ENCODE results near the gene NXPE3.

NXPE3 gene

DNA sequence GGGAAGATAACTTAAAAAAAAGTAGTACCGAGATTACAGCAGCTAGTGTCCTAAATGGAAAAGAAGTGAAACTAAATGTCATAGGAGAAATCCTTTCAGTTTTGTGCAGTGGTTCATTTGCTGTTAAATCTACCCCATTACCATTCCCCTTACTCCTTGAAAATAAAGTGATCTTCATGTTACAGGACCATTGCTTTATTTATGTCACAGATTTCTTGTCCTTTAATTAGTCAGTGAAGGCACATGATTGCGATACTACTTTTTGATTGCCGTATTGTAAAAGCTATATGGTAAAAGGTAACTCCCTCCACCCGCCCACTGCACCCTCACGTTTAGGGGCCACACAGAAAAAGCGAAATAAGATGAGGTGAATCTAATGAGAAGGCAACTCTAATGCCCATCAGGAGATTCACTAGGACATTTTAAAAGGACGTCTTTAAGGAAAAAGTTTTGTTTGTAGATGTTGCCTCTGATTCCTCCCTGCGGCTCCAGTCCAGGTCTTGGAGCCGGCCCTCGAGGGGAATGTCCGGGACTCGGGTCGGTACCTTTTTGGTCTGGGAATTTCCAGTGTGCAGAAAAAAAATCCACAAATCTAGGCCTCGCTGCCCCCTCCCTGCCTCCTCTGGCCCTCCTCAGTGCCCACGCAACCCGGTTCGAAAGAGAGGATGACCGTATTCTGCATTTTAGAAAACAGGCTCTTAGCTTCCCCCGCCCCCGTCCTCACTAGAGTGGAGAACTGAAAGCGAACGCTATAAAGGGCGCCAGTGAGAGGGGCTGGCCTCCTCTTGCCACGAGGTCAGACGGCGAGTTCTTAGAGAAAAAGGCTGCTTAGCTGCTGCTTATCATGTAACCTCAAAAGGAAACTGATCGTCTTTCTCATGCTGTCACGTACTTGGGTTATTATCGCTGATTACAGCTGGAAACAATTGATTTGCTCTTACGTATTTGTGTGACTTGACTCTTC lies 48.5 kb downstream of the NXPE3 start:
- H3K36me3 ChIP-seq (ENCODE audit: control insufficient read depth, insufficient read depth, low read length): peaks cover 3% of the 10 kb centered on the region
- peak; percentile 71 to 77 (median 72) for DNase-seq

DNA sequence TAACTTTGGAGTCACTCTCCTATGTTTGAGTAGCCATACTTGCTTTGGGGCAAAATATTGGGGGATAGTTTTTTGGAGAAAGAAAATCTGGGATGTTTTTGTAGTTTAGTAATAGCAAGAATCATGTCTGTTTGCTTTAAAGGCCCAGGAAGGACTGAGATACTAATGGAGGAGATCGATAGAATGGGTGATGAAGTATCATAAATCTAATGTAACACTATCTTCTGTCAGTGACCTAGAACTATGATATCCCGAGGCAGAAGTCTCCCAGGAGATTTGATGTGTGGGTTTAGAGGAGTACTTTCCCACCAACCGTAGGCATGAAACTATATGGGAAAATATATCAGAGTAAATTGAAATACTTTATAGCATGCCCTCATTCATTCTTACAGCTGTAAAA lies 49.3 kb downstream of the NXPE3 start:
- H3K27me3 ChIP-seq (replicated peaks; ENCODE audit: control insufficient read depth, insufficient read depth, low read length, poor library complexity, severe bottlenecking): no peaks in the 10 kb centered on the region
- peaks cover 29% of the 10 kb centered on the region for H3K4me1 ChIP-seq (ENCODE audit: control insufficient read depth, insufficient read depth, low read length, poor library complexity, severe bottlenecking)
- DNase-seq: no peak
- H3K36me3 ChIP-seq (ENCODE audit: control insufficient read depth, insufficient read depth, low read length): peaks cover 3% of the 10 kb centered on the region
- H3K4me3 ChIP-seq (ENCODE audit: insufficient read depth, low read depth, low read length, poor library complexity, severe bottlenecking): peak overlapping the region; percentile 61
- H3K27ac ChIP-seq (ENCODE audit: insufficient read depth, low read length, poor library complexity, severe bottlenecking): peak overlapping the region; percentile 93
- H3K9me3 ChIP-seq (ENCODE audit: control insufficient read depth, low read length): no peaks in the 10 kb centered on the region

More for the DNA sequence above, 48.5 kb downstream of the NXPE3 start:
- H3K4me1 ChIP-seq (ENCODE audit: control insufficient read depth, insufficient read depth, low read length, poor library complexity, severe bottlenecking): peaks cover 29% of the 10 kb centered on the region
- H3K27ac ChIP-seq (ENCODE audit: insufficient read depth, low read length, poor library complexity, severe bottlenecking): peak overlapping the region; percentile 93
- no peaks in the 10 kb centered on the region for H3K9me3 ChIP-seq (ENCODE audit: control insufficient read depth, low read length)
- H3K27me3 ChIP-seq (replicated peaks; ENCODE audit: control insufficient read depth, insufficient read depth, low read length, poor library complexity, severe bottlenecking): no peaks in the 10 kb centered on the region
- H3K4me3 ChIP-seq (ENCODE audit: insufficient read depth, low read depth, low read length, poor library complexity, severe bottlenecking): peak overlapping the region; percentile 61

DNA sequence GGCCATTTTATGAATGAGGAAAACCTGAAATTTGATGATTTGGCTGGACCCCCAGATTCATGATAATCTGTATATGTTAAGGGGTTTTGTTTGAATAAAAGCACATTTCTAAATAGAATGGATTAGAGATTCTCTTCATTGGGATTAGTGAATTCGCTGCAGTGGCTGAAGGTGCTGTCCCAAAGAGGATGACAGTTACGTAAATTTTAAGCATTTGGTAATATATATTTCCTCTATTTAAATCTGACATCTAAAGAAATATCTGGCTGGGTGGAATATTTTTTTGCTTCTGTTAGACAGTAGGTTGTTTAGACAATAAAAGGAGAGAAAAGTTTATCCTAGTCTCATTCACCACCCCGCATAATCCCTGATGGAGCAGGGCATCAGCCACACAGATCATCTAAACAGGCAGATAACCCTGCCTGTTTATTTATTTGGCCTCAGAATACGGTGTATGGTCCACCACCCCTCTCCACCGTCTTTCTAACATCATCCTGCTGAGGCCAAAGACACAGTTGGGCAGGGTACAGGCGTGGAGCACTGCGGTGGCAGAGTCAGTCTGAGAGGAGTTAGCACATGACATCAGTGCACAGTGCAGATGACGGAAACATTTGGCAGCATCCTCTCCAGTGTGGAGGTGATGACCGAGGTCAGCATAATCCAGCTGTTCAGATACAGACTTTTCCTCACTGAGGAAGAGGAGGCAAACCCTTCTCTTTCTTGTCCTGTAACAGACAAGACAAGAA lies 49.9 kb downstream of the NXPE3 start:
- Histone ChIP-seq H3K4me3 (ENCODE audit: insufficient read depth, low read depth, low read length, poor library complexity, severe bottlenecking) (peak overlapping the region; percentile 61), H3K27ac (ENCODE audit: insufficient read depth, low read length, poor library complexity, severe bottlenecking) (peak overlapping the region; percentile 93), H3K4me1 (ENCODE audit: control insufficient read depth, insufficient read depth, low read length, poor library complexity, severe bottlenecking) (peaks cover 29% of the 10 kb centered on the region), H3K9me3 (ENCODE audit: control insufficient read depth, low read length) (no peaks in the 10 kb centered on the region), H3K27me3 (replicated peaks; ENCODE audit: control insufficient read depth, insufficient read depth, low read length, poor library complexity, severe bottlenecking) (no peaks in the 10 kb centered on the region), H3K36me3 (ENCODE audit: control insufficient read depth, insufficient read depth, low read length) (peaks cover 2% of the 10 kb centered on the region)
- DNase-seq: peak; percentile 29 to 44 (median 41)

DNA sequence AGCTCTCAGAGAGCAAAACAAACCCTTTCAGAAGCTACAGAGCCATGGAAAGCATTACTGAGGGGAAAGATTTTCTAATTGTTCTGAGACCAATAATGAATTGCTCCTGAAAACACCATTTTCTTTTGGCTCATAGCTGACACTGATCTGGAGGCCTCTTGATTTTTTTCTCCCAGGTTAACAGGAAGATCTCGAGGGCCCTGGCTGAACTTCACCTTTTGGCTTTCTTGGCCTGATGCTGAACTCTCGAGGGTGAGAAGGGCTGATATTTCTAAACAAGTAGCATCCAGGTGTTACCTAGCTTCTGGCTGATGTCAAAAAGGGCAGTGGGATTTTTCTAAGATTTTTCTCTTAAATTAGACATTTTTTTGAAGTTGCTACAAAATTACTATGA lies 50.4 kb downstream of the NXPE3 start:
- H3K4me3 ChIP-seq (ENCODE audit: insufficient read depth, low read depth, low read length, poor library complexity, severe bottlenecking): no peak overlapping the region
- no peak for DNase-seq
- peak overlapping the region; percentile 93 for H3K27ac ChIP-seq (ENCODE audit: insufficient read depth, low read length, poor library complexity, severe bottlenecking)
- no peaks in the 10 kb centered on the region for H3K36me3 ChIP-seq (ENCODE audit: control insufficient read depth, insufficient read depth, low read length)
- no peaks in the 10 kb centered on the region for H3K9me3 ChIP-seq (ENCODE audit: control insufficient read depth, low read length)
- H3K4me1 ChIP-seq (ENCODE audit: control insufficient read depth, insufficient read depth, low read length, poor library complexity, severe bottlenecking): peaks cover 29% of the 10 kb centered on the region
- H3K27me3 ChIP-seq (replicated peaks; ENCODE audit: control insufficient read depth, insufficient read depth, low read length, poor library complexity, severe bottlenecking): no peaks in the 10 kb centered on the region

DNA sequence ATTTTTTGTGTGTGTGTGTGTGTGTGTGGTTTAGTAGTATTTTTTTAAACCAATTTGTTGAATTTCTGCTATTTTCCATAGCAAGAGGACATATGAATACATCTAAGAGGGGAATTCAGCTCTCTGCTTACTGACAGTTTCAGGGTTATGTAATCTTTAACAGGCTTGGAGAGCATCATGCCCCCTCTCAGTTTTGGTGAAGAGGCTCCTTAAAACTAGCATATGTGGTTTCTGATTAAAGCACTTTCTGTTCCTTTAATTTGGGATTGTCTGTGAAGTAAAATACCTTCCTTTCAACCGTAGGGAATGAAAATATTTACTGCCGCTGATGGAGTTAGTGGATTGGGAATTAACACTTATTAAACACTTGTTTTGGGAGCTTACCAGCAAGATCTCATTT lies 50.9 kb downstream of the NXPE3 start:
- no peak overlapping the region for H3K4me3 ChIP-seq (ENCODE audit: insufficient read depth, low read depth, low read length, poor library complexity, severe bottlenecking)
- DNase-seq: no peak
- H3K4me1 ChIP-seq (ENCODE audit: control insufficient read depth, insufficient read depth, low read length, poor library complexity, severe bottlenecking): peaks cover 29% of the 10 kb centered on the region
- H3K27me3 ChIP-seq (replicated peaks; ENCODE audit: control insufficient read depth, insufficient read depth, low read length, poor library complexity, severe bottlenecking): no peaks in the 10 kb centered on the region
- H3K27ac ChIP-seq (ENCODE audit: insufficient read depth, low read length, poor library complexity, severe bottlenecking): peak overlapping the region; percentile 93
- no peaks in the 10 kb centered on the region for H3K9me3 ChIP-seq (ENCODE audit: control insufficient read depth, low read length)
- no peaks in the 10 kb centered on the region for H3K36me3 ChIP-seq (ENCODE audit: control insufficient read depth, insufficient read depth, low read length)

DNA sequence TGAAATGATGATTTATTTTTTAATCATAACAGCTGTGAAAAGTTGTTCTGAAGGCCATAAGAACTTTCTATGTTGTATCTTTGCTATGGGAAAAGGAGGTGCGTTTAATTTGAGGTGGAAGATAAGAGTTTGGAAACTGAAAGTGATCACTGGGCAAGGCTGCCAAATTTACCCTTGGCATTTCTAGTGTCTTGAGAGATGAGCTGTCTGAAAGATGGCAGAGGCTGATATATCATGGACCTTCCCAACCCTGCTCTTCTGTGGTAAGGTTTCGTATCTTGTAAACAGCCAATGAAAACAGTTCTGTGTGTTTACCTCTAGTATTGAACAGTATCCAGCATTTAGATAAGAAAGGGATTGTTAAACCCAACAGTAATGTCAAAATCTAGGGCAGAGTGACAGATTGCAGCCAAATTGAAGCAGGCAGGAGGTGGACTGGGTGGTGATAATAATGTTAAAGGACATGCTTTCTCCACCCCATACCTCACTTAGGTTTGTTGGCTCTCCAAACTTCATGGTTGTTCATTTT lies 54.5 kb downstream of the NXPE3 start:
- Histone ChIP-seq H3K9me3 (ENCODE audit: control insufficient read depth, low read length) (no peaks in the 10 kb centered on the region), H3K36me3 (ENCODE audit: control insufficient read depth, insufficient read depth, low read length) (no peaks in the 10 kb centered on the region), H3K27me3 (replicated peaks; ENCODE audit: control insufficient read depth, insufficient read depth, low read length, poor library complexity, severe bottlenecking) (no peaks in the 10 kb centered on the region), H3K27ac (ENCODE audit: insufficient read depth, low read length, poor library complexity, severe bottlenecking) (no peak overlapping the region), H3K4me1 (ENCODE audit: control insufficient read depth, insufficient read depth, low read length, poor library complexity, severe bottlenecking) (peaks cover 17% of the 10 kb centered on the region), H3K4me3 (ENCODE audit: insufficient read depth, low read depth, low read length, poor library complexity, severe bottlenecking) (no peak overlapping the region)
- DNase-seq: no peak

DNA sequence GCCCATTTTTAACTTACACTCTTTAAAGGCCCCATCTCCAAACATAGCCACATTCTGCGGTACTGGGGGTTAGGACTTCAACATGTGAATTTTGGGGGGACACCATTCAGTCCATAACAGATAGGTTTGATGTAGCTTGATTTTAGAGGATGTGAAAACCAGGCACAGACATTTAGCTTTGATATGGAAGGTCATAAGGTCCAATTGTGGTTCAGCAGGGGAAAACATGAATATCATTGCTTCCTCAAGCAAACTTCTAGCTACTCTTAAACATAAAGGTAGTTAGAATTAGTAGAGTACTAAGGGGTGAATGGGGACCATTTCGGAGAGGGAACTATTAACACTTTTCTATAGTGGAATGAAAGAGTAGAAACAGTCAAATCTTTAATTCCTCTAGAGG lies 56.7 kb downstream of the NXPE3 start:
- H3K27me3 ChIP-seq (replicated peaks; ENCODE audit: control insufficient read depth, insufficient read depth, low read length, poor library complexity, severe bottlenecking): no peaks in the 10 kb centered on the region
- H3K4me1 ChIP-seq (ENCODE audit: control insufficient read depth, insufficient read depth, low read length, poor library complexity, severe bottlenecking): no peaks in the 10 kb centered on the region
- no peak overlapping the region for H3K27ac ChIP-seq (ENCODE audit: insufficient read depth, low read length, poor library complexity, severe bottlenecking)
- no peaks in the 10 kb centered on the region for H3K9me3 ChIP-seq (ENCODE audit: control insufficient read depth, low read length)
- H3K4me3 ChIP-seq (ENCODE audit: insufficient read depth, low read depth, low read length, poor library complexity, severe bottlenecking): no peak overlapping the region
- DNase-seq: no peak
- H3K36me3 ChIP-seq (ENCODE audit: control insufficient read depth, insufficient read depth, low read length): no peaks in the 10 kb centered on the region

DNA sequence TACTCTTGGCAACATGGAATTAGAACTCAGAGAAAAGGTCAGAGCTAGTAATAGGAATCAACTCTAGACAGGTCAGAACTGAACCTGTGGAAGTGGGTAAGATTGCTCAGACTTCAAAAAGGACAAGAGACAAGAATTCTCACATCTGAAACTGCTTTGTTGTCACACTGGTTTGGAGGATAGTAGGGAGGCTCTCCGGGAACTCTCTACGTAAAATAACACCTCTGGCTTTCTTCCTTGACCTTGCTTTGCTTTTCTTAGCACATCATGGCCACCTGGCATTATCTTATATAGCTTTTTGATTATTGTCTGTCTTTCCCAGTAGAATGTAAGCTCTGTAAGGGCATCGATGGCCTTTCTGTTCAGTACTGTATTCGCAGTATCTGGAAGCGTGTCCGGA lies 57.1 kb downstream of the NXPE3 start:
- H3K27me3 ChIP-seq (replicated peaks; ENCODE audit: control insufficient read depth, insufficient read depth, low read length, poor library complexity, severe bottlenecking): no peaks in the 10 kb centered on the region
- no peak for DNase-seq
- no peak overlapping the region for H3K4me3 ChIP-seq (ENCODE audit: insufficient read depth, low read depth, low read length, poor library complexity, severe bottlenecking)
- no peak overlapping the region for H3K27ac ChIP-seq (ENCODE audit: insufficient read depth, low read length, poor library complexity, severe bottlenecking)
- no peaks in the 10 kb centered on the region for H3K36me3 ChIP-seq (ENCODE audit: control insufficient read depth, insufficient read depth, low read length)
- no peaks in the 10 kb centered on the region for H3K4me1 ChIP-seq (ENCODE audit: control insufficient read depth, insufficient read depth, low read length, poor library complexity, severe bottlenecking)
- no peaks in the 10 kb centered on the region for H3K9me3 ChIP-seq (ENCODE audit: control insufficient read depth, low read length)

DNA sequence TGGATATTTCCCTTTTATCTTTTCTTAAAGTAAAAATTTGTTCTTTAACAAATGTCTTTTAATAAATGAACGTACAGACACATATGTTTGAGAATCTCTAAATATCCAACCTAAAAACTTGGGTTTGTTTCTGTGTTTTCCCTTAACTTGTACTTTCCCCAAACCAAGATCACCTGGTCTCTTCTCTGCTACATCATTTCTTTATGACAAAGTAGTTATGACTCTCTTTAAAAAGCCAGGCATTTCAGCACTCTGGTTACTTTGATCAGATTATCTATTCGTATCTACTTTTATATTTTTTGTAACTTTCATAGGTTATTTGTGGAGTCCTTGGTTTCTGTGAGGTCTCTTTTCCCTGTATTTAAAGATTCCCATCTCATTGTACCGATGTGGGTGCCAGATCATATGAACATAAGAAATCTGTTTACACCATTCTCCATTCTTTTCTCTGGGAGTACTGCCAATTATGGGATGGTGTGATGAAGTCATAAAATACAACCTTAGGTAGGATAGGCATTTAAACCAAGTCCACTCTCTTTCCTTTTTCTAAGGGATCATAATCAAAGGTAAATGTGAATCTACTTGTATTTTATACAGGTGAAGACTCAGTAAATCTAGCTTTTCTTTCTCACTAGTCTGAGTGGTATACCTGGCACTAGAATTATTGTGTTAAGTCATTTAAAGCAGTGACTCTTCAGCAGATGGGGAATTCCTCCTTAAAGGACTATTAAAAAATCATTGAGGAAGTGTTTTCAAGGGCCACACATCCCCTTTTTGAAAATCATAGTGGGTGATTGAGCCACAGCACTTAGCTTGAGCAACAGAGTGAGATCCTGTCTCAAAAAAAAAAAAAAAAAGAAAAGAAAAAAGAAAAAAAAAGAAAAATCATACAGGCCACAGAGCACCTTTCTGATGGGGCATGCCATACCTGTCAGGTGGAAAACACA lies 57.9 kb downstream of the NXPE3 start:
- no peak overlapping the region for H3K4me3 ChIP-seq (ENCODE audit: insufficient read depth, low read depth, low read length, poor library complexity, severe bottlenecking)
- no peaks in the 10 kb centered on the region for H3K4me1 ChIP-seq (ENCODE audit: control insufficient read depth, insufficient read depth, low read length, poor library complexity, severe bottlenecking)
- DNase-seq: no peak
- H3K9me3 ChIP-seq (ENCODE audit: control insufficient read depth, low read length): no peaks in the 10 kb centered on the region
- H3K27me3 ChIP-seq (replicated peaks; ENCODE audit: control insufficient read depth, insufficient read depth, low read length, poor library complexity, severe bottlenecking): no peaks in the 10 kb centered on the region
- H3K36me3 ChIP-seq (ENCODE audit: control insufficient read depth, insufficient read depth, low read length): no peaks in the 10 kb centered on the region
- H3K27ac ChIP-seq (ENCODE audit: insufficient read depth, low read length, poor library complexity, severe bottlenecking): no peak overlapping the region

Measured in effector memory CD4-positive, alpha-beta T cell (primary cell).